GM06990 (cell line): Measurements from ENCODE around the gene MEOX1.

ENCODE experiments used
- DNase-seq: peaks from one replicate; pipeline ENCODE4 v3.0.0-alpha.2; 2011; ENCODE audit not compliant: insufficient read length; ENCODE audit errors: extremely low read depth
- H3K27me3 ChIP-seq: replicated peaks from 2 replicates; pipeline ENCODE4 v1.6.0; 2011; ENCODE audit warnings: low read length; ENCODE audit not compliant: control insufficient read depth, insufficient read depth
- H3K36me3 ChIP-seq: 2 replicates; pipeline ENCODE4 v1.5.1; 2011; ENCODE audit warnings: low read length; ENCODE audit not compliant: control insufficient read depth, insufficient read depth
- H3K4me3 ChIP-seq: replicated peaks from 2 replicates; pipeline ENCODE4 v1.5.1; 2011; ENCODE audit warnings: low read depth, mild to moderate bottlenecking, control low read depth, low read length
- TF ChIP-seq, protein P1 (sequence below): IDR thresholded peaks from 2 replicates; pipeline ENCODE4 v1.5.1; 2011; ENCODE audit warnings: low read length, control low read depth, mild to moderate bottlenecking, inconsistent platforms; ENCODE audit not compliant: insufficient read depth, poor library complexity, severe bottlenecking

The MEOX1 gene

DNA sequence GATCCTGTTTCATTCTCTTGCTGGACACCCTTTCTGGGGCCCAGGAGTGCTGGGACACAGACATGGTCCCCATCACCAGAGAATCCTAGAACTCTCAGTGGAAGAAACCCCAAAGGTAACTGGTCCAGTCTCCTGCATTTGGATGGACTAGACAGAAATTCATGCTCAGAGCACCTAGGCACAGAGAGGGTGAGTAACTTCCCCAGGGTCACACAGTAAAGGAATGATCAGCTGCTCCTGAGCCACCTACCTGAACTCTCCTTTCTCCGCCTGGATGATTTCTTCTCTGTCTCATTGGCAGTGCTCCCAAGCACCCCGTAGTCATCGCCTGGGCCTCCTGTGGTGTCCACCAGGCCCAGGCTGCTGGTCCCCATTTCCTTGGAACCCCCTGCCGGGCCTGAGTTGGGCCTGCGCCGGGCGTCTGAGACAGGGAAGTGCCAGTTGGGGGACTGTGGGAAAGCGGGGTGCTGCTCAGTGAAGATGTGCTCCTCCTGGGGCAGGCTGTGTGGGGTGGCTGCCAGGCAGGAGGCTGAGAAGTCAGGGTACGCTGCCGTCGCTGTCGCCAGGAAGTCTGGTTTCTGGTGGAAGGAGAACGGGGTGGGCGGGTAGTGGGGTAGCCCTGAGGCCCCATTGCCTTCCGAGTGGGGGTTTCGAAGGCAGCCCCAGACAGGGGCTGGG lies 767 bp downstream of the MEOX1 start:
- no peaks in the 10 kb centered on the region for H3K27me3 ChIP-seq
- no peak overlapping the region; the same call in none of the 2 replicates for H3K4me3 ChIP-seq
- DNase-seq, result no peak
- TF ChIP-seq, protein P1, sequence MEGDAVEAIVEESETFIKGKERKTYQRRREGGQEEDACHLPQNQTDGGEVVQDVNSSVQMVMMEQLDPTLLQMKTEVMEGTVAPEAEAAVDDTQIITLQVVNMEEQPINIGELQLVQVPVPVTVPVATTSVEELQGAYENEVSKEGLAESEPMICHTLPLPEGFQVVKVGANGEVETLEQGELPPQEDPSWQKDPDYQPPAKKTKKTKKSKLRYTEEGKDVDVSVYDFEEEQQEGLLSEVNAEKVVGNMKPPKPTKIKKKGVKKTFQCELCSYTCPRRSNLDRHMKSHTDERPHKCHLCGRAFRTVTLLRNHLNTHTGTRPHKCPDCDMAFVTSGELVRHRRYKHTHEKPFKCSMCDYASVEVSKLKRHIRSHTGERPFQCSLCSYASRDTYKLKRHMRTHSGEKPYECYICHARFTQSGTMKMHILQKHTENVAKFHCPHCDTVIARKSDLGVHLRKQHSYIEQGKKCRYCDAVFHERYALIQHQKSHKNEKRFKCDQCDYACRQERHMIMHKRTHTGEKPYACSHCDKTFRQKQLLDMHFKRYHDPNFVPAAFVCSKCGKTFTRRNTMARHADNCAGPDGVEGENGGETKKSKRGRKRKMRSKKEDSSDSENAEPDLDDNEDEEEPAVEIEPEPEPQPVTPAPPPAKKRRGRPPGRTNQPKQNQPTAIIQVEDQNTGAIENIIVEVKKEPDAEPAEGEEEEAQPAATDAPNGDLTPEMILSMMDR, result no peak
- no peaks in the 10 kb centered on the region for H3K36me3 ChIP-seq

DNA sequence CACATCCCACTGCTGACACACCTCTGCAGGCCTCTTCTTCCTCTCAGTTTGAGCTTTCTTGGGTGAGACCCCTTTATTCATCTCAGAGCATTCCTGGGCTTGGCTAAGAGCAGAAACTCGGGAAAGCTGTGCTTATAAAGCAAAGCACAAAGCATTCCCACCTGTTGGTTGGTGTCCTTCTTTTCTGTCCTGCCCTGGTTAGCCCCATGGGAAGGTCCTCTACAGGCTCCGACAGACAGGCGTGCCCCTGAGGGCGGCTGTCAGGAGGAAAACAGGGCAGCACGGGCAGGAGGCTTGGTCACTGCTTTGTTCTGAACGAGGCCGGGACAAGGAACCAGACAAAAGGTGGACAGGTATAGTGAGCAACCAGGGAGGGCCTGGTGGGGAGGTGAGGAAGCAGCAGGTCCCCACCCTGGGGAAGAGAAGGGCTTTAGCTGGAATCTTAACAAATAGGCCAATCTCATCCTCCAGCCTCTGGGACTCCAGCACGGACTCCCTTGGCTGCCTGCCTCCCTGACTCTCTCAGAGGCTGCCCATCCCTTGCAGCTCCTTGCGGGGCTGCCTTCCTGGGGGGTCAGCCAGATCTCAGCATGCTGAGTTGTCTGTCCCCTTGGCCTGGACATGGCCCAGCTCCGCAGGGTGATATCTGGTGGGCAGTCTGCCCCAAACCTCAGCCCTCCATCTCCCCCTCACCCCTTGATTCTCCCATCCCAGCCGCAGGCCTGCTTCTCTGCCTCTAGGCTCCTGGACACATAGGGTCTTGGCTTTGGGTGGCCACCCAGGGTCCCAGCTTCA lies 1.7 kb downstream of the MEOX1 start:
- TF ChIP-seq, protein P1, result no peak
- no peaks in the 10 kb centered on the region for H3K36me3 ChIP-seq
- no peak for DNase-seq
- H3K4me3 ChIP-seq, result no peak overlapping the region
- H3K27me3 ChIP-seq, result no peaks in the 10 kb centered on the region

DNA sequence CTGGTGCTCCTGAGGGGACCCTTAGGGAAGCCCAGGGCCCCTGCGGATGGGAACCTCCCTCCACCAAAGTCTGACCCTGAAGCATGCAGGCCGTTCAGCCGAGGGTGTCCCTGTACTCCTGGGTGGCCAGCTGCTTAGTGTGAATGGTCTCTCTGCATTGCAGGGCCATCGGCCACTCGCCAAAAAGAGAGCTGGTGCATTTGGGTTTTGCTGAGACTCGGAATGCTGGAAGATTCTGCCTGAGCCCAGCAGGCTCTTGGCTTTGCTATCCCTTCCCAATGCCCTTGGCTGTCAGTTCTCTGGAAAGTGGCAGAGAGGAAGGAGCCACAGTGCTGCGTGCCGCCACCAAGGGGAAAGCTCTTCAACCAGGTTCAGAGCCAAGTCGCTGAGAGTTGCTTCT lies 2.8 kb downstream of the MEOX1 start:
- H3K36me3 ChIP-seq, result no peaks in the 10 kb centered on the region
- TF ChIP-seq, protein P1, result no peak
- H3K27me3 ChIP-seq, result no peaks in the 10 kb centered on the region
- H3K4me3 ChIP-seq, result no peak overlapping the region
- no peak for DNase-seq

DNA sequence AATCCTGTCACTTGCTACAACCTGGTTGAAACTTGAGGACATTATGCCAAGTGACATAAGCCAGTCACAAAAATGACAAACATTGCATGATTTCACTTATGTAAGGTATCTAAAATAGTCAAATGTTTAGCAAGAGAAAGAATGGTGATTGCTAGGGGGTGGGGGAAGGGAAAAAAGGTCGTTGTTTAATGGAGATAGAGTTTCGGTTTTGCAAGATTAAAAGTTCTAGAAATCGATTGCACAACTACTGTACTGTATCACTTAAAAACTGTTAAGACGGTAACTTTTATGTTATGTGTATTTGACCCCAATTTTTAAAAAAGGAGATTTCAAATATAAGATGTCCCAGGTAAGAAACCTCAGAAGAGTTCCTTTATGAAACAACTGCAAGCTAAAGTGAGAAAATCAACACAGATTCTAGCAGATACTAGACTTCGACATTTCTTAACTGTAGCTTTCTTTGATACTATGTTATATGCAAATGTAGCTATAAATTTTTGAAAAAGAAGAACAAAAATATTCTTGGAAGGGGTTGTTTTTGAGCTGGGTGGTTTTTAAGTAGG lies 5.9 kb downstream of the MEOX1 start:
- TF ChIP-seq, protein P1, result no peak
- no peaks in the 10 kb centered on the region for H3K27me3 ChIP-seq
- no peak for DNase-seq
- H3K4me3 ChIP-seq, result no peak overlapping the region
- no peaks in the 10 kb centered on the region for H3K36me3 ChIP-seq

DNA sequence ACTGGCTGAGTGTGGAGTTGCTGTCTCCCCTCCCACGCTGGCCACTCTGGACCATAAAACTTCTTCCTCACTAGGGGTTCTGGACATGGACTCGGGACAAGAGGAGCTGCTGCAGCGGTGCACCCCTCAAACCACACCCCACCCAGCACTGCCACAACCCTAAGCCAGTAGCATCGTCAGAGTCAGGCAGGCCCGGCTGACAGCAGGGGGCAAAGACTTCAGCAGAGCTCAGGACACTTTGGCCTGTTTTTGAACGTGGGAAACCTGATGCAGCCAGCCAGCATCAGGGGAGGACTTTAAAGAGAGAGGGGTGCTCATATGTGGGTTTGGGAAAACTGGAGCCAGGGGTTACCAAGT lies 9.6 kb downstream of the MEOX1 start:
- Histone ChIP-seq H3K27me3 (no peaks in the 10 kb centered on the region), H3K36me3 (no peaks in the 10 kb centered on the region), H3K4me3 (no peak overlapping the region)
- no peak for DNase-seq
- TF ChIP-seq, protein P1, result no peak
